H1 (cell line): ENCODE measurements around the gene VSIG10. TPM values are rescaled to one million over a fixed set of nuclear protein-coding genes. Genes with fewer than 3 reads are reported as not detected.

Experiments used
- CTCF ChIA-PET: fragments of 300-600 bp; sonication (Branson Sonifier 250); formaldehyde crosslinking; loops from one replicate; lab custom pipeline; 2021; ENCODE audit not compliant: partially characterized antibody; lab: Charles Lee
- POLR2A ChIA-PET: fragments of 300-600 bp; sonication (Branson Sonifier 250); formaldehyde crosslinking; loops from one replicate; lab custom pipeline; 2021; ENCODE audit warnings: inconsistent platforms; ENCODE audit not compliant: partially characterized antibody; lab: Charles Lee
- DNase-seq, 2 experiments: peaks; one replicate each; pipeline versions ENCODE4 v3.0.0 to v3.0.0-alpha.2; 2010 to 2022; ENCODE audit warnings: low spot score in 2 of 2, low read depth in 1 of 2, mixed read lengths in 1 of 2
- FAIRE-seq: peaks from 2 replicates; lab custom pipeline; 2011; peaks lifted over from hg19 to GRCh38; lab: Jason Lieb, UNC
- H2AFZ ChIP-seq: 2 replicates; pipeline ENCODE4 v1.8.1; 2012; ENCODE audit warnings: low read length, inconsistent platforms
- H2AK5ac ChIP-seq: 2 replicates; pipeline ENCODE4 v1.6.1; 2013; ENCODE audit warnings: low read depth, low read length
- H2BK120ac ChIP-seq: replicated peaks from 2 replicates; pipeline ENCODE3; 2013; ENCODE audit warnings: low read depth, low read length, inconsistent platforms
- H2BK12ac ChIP-seq: 2 replicates; pipeline ENCODE4 v1.6.1; 2013; ENCODE audit warnings: low read depth, low read length
- H2BK15ac ChIP-seq: 2 replicates; pipeline ENCODE4 v1.6.1; 2013; ENCODE audit warnings: low read length
- H2BK20ac ChIP-seq: 2 replicates; pipeline ENCODE4 v1.6.1; 2013; ENCODE audit warnings: low read length
- H2BK5ac ChIP-seq: 2 replicates; pipeline ENCODE4 v1.6.1; 2013; ENCODE audit warnings: low read depth, low read length
- H3K14ac ChIP-seq: 2 replicates; pipeline ENCODE4 v1.6.1; 2013; ENCODE audit warnings: inconsistent platforms; ENCODE audit not compliant: insufficient read length
- H3K18ac ChIP-seq: 2 replicates; pipeline ENCODE4 v1.6.1; 2013; ENCODE audit warnings: low read length; ENCODE audit errors: extremely low read depth
- H3K23ac ChIP-seq: 2 replicates; pipeline ENCODE4 v1.6.1; 2013; ENCODE audit warnings: inconsistent platforms; ENCODE audit not compliant: insufficient read length
- H3K23me2 ChIP-seq: 2 replicates; pipeline ENCODE4 v1.6.1; 2013; ENCODE audit warnings: low read depth, low read length
- H3K27ac ChIP-seq: 2 replicates; pipeline ENCODE4 v1.6.1; 2011; ENCODE audit warnings: low read depth, low read length, inconsistent platforms
- H3K27me3 ChIP-seq, 4 experiments: replicated peaks in 1 of 4; 1 replicate in 1 of 4; 2 replicates in 3 of 4; pipeline versions ENCODE4 v1.6.1 to v1.8.1; 2011 to 2013; ENCODE audit warnings: low read length in 3 of 4, mild to moderate bottlenecking in 3 of 4, inconsistent platforms in 2 of 4, mixed read lengths in 2 of 4, moderate library complexity in 1 of 4; ENCODE audit not compliant: control insufficient read depth in 3 of 4, insufficient read depth in 3 of 4; ENCODE audit errors: extremely low read depth in 1 of 4
- H3K36me3 ChIP-seq, 4 experiments: 2 replicates each; pipeline versions ENCODE4 v1.6.1 to v1.8.1; 2011 to 2013; ENCODE audit warnings: mild to moderate bottlenecking in 4 of 4, low read length in 3 of 4, moderate library complexity in 2 of 4, control low read depth in 1 of 4, inconsistent platforms in 1 of 4; ENCODE audit not compliant: insufficient read depth in 4 of 4, control insufficient read depth in 2 of 4
- H3K4ac ChIP-seq: replicated peaks from 2 replicates; pipeline ENCODE3; 2013; ENCODE audit warnings: low read length, low read depth, mixed read lengths, inconsistent platforms; ENCODE audit not compliant: insufficient read length
- H3K4me1 ChIP-seq, 4 experiments: replicated peaks in 1 of 4; 1 replicate in 1 of 4; 2 replicates in 3 of 4; pipeline versions ENCODE4 v1.6.1 to v1.8.1; 2011 to 2013; ENCODE audit warnings: low read length in 3 of 4, inconsistent platforms in 2 of 4, mixed read lengths in 1 of 4; ENCODE audit not compliant: insufficient read depth in 4 of 4, control insufficient read depth in 3 of 4
- H3K4me2 ChIP-seq, 2 experiments: 2 replicates each; pipeline versions ENCODE4 v1.6.1 to v1.8.1; 2011 to 2013; ENCODE audit warnings: low read depth in 2 of 2, low read length in 2 of 2, control low read depth in 1 of 2, inconsistent platforms in 1 of 2, mild to moderate bottlenecking in 1 of 2; ENCODE audit not compliant: insufficient read depth in 1 of 2
- H3K4me3 ChIP-seq, 4 experiments: fragments of 200-600, 300-600 bp in 1 of 4; sonication (generic), shearing (Covaris generic), sonication (Bioruptor Twin) in 1 of 4; 2 replicates each; pipeline versions ENCODE4 v1.5.1 to v1.8.1; 2011 to 2016; ENCODE audit warnings: low read length in 4 of 4, low read depth in 3 of 4, control low read depth in 2 of 4, inconsistent platforms in 2 of 4, mild to moderate bottlenecking in 2 of 4, mixed read lengths in 1 of 4, moderate library complexity in 1 of 4; ENCODE audit not compliant: insufficient read depth in 2 of 4; ENCODE audit errors: extremely low read depth in 1 of 4
- H3K56ac ChIP-seq: replicated peaks from 2 replicates; pipeline ENCODE3; 2013; ENCODE audit warnings: low read depth, mild to moderate bottlenecking, mixed read lengths, low read length, inconsistent platforms; ENCODE audit not compliant: insufficient read length
- H3K79me1 ChIP-seq: 2 replicates; pipeline ENCODE4 v1.6.1; 2013; ENCODE audit warnings: low read depth, low read length, control low read depth
- H3K79me2 ChIP-seq, 2 experiments: 2 replicates each; pipeline versions ENCODE4 v1.6.1 to v1.8.1; 2012 to 2013; ENCODE audit warnings: low read length in 2 of 2, mild to moderate bottlenecking in 2 of 2, inconsistent platforms in 1 of 2; ENCODE audit not compliant: insufficient read depth in 2 of 2, control insufficient read depth in 1 of 2
- H3K9ac ChIP-seq, 4 experiments: replicated peaks in 1 of 4; 1 replicate in 1 of 4; 2 replicates in 3 of 4; pipeline versions ENCODE4 v1.6.1 to v1.8.1; 2011 to 2013; ENCODE audit warnings: low read depth in 3 of 4, low read length in 3 of 4, control low read depth in 2 of 4, mild to moderate bottlenecking in 2 of 4, moderate library complexity in 2 of 4, inconsistent platforms in 1 of 4; ENCODE audit errors: extremely low read depth in 1 of 4
- H3K9me3 ChIP-seq, 2 experiments: 2 replicates each; pipeline versions ENCODE4 v1.6.1 to v1.8.1; 2012 to 2013; ENCODE audit warnings: mild to moderate bottlenecking in 2 of 2, moderate library complexity in 2 of 2, control low read depth in 1 of 2, inconsistent platforms in 1 of 2, low read depth in 1 of 2, low read length in 1 of 2, mixed read lengths in 1 of 2; ENCODE audit not compliant: insufficient read depth in 2 of 2
- H4K20me1 ChIP-seq, 2 experiments: replicated peaks in 1 of 2; 2 replicates each; pipeline versions ENCODE3 to v1.8.1; 2011 to 2013; ENCODE audit warnings: inconsistent platforms in 2 of 2, low read length in 2 of 2, mild to moderate bottlenecking in 1 of 2; ENCODE audit not compliant: insufficient read depth in 2 of 2, control insufficient read depth in 1 of 2
- H4K5ac ChIP-seq: 2 replicates; pipeline ENCODE4 v1.6.1; 2013; ENCODE audit warnings: low read length, low read depth, mixed read lengths, inconsistent platforms; ENCODE audit not compliant: insufficient read length
- H4K8ac ChIP-seq: 2 replicates; pipeline ENCODE4 v1.8.0; 2013; ENCODE audit warnings: mild to moderate bottlenecking, moderate library complexity, low read length, inconsistent platforms; ENCODE audit not compliant: insufficient read depth; ENCODE audit errors: extremely low read depth
- H4K91ac ChIP-seq: replicated peaks from 2 replicates; pipeline ENCODE3; 2013; ENCODE audit warnings: low read length, mixed read lengths, inconsistent platforms; ENCODE audit not compliant: insufficient read length
- CREB1 ChIP-seq: IDR thresholded peaks from 2 replicates; pipeline ENCODE4 v1.6.1; 2012; ENCODE audit warnings: inconsistent platforms
- POLR2A ChIP-seq, 2 experiments: IDR thresholded peaks; 1 replicate in 1 of 2; 2 replicates in 1 of 2; pipeline ENCODE4 v1.6.1; 2011; ENCODE audit warnings: low read depth in 2 of 2, low read length in 2 of 2, mild to moderate bottlenecking in 2 of 2; ENCODE audit errors: control extremely low read depth in 1 of 2
- RXRA ChIP-seq: IDR thresholded peaks from 2 replicates; pipeline ENCODE4 v1.6.1; 2011; ENCODE audit warnings: low read depth, mild to moderate bottlenecking, low read length, moderate library complexity; ENCODE audit not compliant: insufficient read depth
- WGBS, 2 experiments: shearing (Covaris generic) in 1 of 2; methylation state at CpG; one replicate each; pipeline versions ENCODE4 v1.1.6 to v1.1.7; 2013 to 2015; ENCODE audit warnings: low lambda C conversion rate in 2 of 2, mixed read lengths in 2 of 2, inconsistent platforms in 1 of 2, low coverage in 1 of 2, missing lambda C conversion rate in 1 of 2; ENCODE audit not compliant: insufficient replicate concordance in 2 of 2, insufficient coverage in 1 of 2, insufficient read length in 1 of 2; ENCODE audit errors: extremely low coverage in 1 of 2, missing lambda C conversion rate in 1 of 2; 5-methylcytosine and 5-hydroxymethylcytosine counted together
- polyA plus RNA-seq, 7 experiments: library from polyadenylated mRNA; depleted of rRNA in 3 of 7; stranded (reverse) in 5 of 7; unstranded in 2 of 7; fragments of >200 nt in 5 of 7; fragments of 200-250 nt in 2 of 7; gene quantifications; 1 replicate in 5 of 7; 2 replicates in 1 of 7; 4 replicates in 1 of 7; pipeline versions ENCODE4 v1.2.1 to v1.2.3, GENCODE V29; 2011 to 2013; ENCODE audit warnings: missing spikeins in 2 of 7, mixed read lengths in 2 of 7
- total RNA-seq: library from RNA; stranded (reverse); fragmentation: NEBNext Ultra II Directional; extraction: Animal tissue kit (Norgen Biotek cat#: 25700); gene quantifications from 2 replicates; pipeline ENCODE4 v1.2.1, GENCODE V29; 2021

Gene VSIG10
- total and polyA plus RNA-seq, 2 of the 8 experiments (the other 6 are each of a cell fraction or from before 2014, with no cell fraction given) = 34.4 to 93.6 TPM

- peaks cover 17 to 75% (median 61%) of the 10 kb centered on the region in 4 experiments for H3K36me3 ChIP-seq
- no peak overlapping the region for H4K91ac ChIP-seq
- FAIRE-seq (no peak), DNase-seq (no peak)
- H3K23me2 ChIP-seq = no peaks in the 10 kb centered on the region
- no peak overlapping the region for H3K4me3 ChIP-seq
- no peak overlapping the region for H2BK20ac ChIP-seq
- no peak overlapping the region for H2AK5ac ChIP-seq
- H4K5ac ChIP-seq = no peak overlapping the region
- H2AFZ ChIP-seq = no peak overlapping the region
- H3K56ac ChIP-seq = no peak overlapping the region
- no peak overlapping the region for H3K9ac ChIP-seq
- H3K4ac ChIP-seq = no peak overlapping the region
- CTCF ChIA-PET = interaction anchor here (0.9 to 1.4 kb wide), 2 partner anchors 11 to 168 kb away, joined by 3 read pairs; no protein-coding TSS in a partner anchor
- no peak overlapping the region for H2BK12ac ChIP-seq
- H2BK5ac ChIP-seq = no peak overlapping the region
- no peaks in the 10 kb centered on the region for H3K9me3 ChIP-seq
- TF ChIP-seq POLR2A (IDR thresholded peaks at IDR 0.05; ENCODE audit: control extremely low read depth in 1 of 2, low read depth in 2 of 2, low read length in 2 of 2) (no peak), CREB1 (no peak), RXRA (no peak)
- H3K27ac ChIP-seq = no peak overlapping the region
- H2BK120ac ChIP-seq = no peak overlapping the region
- no peak overlapping the region for H2BK15ac ChIP-seq
- WGBS, 2 experiments = 77% methylated on average over 4 of the region's 4 CpGs; no CpG with 5 or more reads in 1 of the 2 experiments
- H3K4me1 ChIP-seq = no peaks in the 10 kb centered on the region
- H4K8ac ChIP-seq = no peak overlapping the region
- no peaks in the 10 kb centered on the region for H3K27me3 ChIP-seq
- H4K20me1 ChIP-seq = peaks cover 3 to 6% of the 10 kb centered on the region in 2 experiments
- no peaks in the 10 kb centered on the region; the same call in 1 of the 2 replicates for H3K79me1 ChIP-seq
- H3K14ac ChIP-seq = no peak overlapping the region
- H3K4me2 ChIP-seq = no peak overlapping the region
- H3K79me2 ChIP-seq = no peaks in the 10 kb centered on the region
- POLR2A ChIA-PET = no interaction called here
- no peak overlapping the region for H3K23ac ChIP-seq
- H3K18ac ChIP-seq = no peak overlapping the region
Observed at GRCh38 chr12:118025168-118025567, 78.6 kb downstream of the VSIG10 start.
